HL-60/S4 (cell line): ENCODE results near the gene MAPK8IP3.

ENCODE experiments used
- in situ Hi-C: fragments of 300-500 bp; cut with MboI; formaldehyde crosslinking; loops from 2 replicates; pipeline ENCODE4 v1.14.3; 2022; ENCODE audit warnings: low sequenced_read_pairs

MAPK8IP3 gene, protein sequence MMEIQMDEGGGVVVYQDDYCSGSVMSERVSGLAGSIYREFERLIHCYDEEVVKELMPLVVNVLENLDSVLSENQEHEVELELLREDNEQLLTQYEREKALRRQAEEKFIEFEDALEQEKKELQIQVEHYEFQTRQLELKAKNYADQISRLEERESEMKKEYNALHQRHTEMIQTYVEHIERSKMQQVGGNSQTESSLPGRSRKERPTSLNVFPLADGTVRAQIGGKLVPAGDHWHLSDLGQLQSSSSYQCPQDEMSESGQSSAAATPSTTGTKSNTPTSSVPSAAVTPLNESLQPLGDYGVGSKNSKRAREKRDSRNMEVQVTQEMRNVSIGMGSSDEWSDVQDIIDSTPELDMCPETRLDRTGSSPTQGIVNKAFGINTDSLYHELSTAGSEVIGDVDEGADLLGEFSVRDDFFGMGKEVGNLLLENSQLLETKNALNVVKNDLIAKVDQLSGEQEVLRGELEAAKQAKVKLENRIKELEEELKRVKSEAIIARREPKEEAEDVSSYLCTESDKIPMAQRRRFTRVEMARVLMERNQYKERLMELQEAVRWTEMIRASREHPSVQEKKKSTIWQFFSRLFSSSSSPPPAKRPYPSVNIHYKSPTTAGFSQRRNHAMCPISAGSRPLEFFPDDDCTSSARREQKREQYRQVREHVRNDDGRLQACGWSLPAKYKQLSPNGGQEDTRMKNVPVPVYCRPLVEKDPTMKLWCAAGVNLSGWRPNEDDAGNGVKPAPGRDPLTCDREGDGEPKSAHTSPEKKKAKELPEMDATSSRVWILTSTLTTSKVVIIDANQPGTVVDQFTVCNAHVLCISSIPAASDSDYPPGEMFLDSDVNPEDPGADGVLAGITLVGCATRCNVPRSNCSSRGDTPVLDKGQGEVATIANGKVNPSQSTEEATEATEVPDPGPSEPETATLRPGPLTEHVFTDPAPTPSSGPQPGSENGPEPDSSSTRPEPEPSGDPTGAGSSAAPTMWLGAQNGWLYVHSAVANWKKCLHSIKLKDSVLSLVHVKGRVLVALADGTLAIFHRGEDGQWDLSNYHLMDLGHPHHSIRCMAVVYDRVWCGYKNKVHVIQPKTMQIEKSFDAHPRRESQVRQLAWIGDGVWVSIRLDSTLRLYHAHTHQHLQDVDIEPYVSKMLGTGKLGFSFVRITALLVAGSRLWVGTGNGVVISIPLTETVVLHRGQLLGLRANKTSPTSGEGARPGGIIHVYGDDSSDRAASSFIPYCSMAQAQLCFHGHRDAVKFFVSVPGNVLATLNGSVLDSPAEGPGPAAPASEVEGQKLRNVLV (N-terminal part only)

DNA sequence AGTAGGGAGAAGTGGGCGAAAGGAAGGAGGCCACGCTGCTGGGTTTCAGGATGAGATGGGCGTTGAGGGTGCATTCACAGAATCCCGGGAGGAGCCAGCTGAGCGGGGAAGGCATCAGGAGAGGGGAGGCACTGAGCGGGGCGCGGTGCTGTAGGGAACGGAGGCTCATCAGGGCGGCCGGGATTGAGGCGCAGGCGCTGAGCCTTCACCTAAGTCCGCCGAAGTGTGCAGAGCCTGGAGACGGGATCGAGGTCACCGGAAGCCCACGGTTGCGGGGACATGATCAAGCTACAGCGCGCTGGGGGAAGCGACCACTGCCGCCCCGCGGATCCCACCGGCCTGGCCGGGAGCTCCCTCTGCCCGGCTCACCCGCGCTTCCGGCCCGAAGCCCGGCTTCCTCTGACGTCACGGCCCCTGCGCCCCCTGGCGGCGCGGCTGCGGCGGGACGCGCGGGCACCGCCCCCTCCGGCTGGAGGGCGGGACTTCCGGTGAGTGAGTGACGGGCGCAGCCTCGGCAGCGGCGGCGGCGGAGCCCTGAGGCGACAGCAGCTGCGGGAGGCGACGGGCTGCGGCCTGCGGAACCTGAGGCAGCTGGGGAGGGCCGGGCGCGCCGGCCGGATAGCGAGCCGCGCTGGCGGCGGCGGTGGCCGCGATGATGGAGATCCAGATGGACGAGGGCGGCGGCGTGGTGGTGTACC lies at the start of gene MAPK8IP3:
TSS of gene MAPK8IP3 (plus strand) at position 508 of the 698 bp plus-strand sequence. CDS start at position 653, 145 bp downstream.
- in situ Hi-C loops = no loop called here

GRCh38 chr16:1656808-1657617 lies 49.0 kb upstream of the MAPK8IP3 start:
- in situ Hi-C loops = no loop called here

- in situ Hi-C loops = no loop called here
Measured at GRCh38 chr16:1657841-1658240, 48.2 kb upstream of the MAPK8IP3 start.

GRCh38 chr16:1659031-1659430 lies 47.0 kb upstream of the MAPK8IP3 start:
- in situ Hi-C loops = no loop called here

DNA sequence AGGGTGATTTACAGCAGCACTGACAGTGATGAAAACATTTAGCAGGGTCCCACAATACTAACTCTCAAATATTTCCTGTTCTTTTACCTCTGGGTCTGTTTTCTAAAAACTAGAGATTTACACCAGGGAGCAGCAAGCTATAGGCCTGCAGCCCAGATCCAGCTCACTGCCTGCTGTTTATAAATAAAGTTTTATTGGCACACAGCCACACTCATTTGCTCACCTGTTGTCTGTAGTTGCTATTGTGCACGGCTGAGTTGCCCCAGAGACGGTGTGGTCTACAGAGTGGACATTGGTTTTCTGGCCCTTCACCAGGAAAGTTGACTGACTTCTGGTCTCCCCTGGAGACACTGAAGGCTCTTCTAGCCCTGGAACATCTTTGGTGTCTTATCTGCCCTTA lies 44.2 kb upstream of the MAPK8IP3 start:
- in situ Hi-C loops = no loop called here

DNA sequence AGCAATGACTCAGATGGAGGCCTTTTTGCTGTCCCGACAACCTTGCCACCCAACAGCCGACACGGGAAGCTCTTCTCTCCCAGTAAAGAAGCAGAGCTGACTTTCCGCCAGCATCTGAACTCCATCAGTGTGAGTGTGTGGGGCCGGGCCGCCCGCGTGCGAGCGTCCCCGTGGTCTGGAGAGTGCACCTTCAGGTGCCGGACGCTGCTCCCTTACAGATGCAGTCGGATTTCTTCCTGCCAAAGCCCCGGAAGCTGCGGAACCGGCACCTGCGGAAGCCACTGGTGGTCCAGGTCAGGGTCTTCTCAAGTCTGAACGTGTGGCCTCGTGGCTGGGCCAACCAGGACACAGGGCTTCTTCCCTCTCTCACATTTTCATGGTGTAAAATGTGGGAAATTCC lies 43.5 kb upstream of the MAPK8IP3 start:
- in situ Hi-C loops = no loop called here

GRCh38 chr16:1665829-1666228 lies 40.2 kb upstream of the MAPK8IP3 start:
- in situ Hi-C loops = no loop called here

- in situ Hi-C loops = no loop called here
Measured at GRCh38 chr16:1666316-1666715, 39.7 kb upstream of the MAPK8IP3 start.

- in situ Hi-C loops = no loop called here
Measured at GRCh38 chr16:1667271-1667670, 38.7 kb upstream of the MAPK8IP3 start.

GRCh38 chr16:1667916-1668315 lies 38.1 kb upstream of the MAPK8IP3 start:
- in situ Hi-C loops = no loop called here

DNA sequence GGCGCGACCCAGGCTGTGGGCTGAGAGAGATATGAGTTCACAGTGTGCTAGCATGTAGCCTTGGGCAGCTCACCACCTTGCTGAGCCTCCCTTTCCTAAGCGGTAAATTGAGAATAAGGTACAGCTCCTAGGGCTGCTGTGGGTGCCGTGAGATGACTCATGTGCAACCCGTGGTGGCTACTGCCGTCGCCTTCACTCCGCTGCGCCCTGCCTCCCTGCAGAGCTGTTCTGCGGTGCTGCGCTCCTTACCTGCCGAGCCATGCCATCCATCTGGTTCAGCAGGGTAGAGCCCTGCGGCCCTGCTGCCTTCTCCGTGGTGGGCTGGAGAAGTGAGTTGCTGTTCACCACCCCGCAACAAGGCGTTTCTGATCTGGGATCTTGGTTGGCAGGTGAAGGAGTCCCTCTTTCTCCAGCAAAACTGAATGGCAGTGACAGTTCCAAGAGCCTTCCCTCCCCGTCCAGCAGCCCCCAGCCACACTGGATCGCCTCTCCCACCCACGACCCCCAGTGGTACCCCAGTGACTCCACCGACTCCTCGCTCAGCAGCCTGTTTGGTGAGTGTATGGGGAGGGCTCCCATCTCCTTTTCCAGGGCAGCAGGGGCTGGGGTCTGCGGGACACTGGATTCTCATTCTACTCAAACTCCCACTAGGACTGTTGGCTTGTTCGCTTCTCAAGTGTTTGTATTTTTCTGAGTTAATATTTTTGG lies 37.2 kb upstream of the MAPK8IP3 start:
- in situ Hi-C loops = no loop called here

DNA sequence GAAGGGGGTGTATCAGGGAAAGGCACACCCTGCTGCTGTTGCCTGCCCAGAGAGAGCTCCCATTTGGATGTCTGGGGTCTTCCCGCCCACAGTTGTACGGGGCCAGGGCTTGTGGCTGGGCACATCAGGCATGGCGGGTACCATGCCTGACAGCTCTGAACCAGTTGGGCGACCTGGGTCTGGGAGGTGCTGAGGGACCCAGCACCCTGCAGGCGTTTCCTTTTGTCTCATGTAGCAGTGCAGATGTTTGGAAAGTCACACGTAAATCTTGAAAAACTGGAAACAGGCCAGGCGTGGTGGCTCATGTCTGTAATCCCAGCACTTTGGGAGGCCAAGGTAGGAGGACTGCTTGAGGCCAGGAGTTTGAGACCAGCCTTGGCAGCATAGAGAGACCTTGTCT lies 36.3 kb upstream of the MAPK8IP3 start:
- in situ Hi-C loops = no loop called here

- in situ Hi-C loops = no loop called here
Measured at GRCh38 chr16:1670371-1670770, 35.6 kb upstream of the MAPK8IP3 start.

DNA sequence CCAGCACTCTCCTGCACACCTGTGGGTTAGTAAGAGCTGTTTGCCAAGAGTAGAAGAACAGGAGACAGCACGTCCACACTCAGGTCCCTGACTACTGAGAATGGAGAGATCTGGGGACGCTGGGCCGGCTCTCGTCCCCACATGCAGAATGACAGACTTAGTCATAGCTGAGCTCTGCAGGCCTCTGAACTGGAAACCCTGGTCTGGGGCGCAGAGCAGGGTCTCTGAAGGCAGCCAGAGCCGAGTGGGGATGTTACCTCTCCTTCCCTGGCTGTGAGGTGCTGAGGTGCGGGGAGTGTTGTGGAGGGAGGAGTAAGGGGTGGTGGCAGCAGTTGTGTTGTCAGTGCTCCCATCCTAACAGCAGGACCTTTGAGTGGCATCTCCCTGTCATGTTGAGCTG lies 35.1 kb upstream of the MAPK8IP3 start:
- in situ Hi-C loops = no loop called here

- in situ Hi-C loops = no loop called here
Measured at GRCh38 chr16:1673424-1674151, 32.4 kb upstream of the MAPK8IP3 start.

DNA sequence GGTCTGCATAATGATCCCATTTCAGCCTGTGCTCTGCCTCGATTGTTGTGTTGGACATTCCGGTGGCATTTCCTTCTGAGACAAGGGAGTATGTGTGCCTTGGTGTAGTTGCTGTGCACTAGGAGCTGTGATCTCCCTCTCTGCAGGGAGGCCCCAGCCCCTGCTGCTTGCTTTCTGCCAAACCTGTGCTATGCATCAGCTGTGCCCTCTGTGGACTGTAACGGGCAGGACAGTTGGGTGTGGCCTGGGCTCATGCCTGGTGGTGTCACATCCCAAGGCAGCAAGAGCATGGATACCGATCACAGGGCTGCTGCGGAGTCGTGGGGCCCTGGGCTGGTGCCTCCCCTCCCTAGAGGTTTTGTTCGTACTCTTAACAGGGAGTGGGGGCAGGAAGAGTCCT lies 31.7 kb upstream of the MAPK8IP3 start:
- in situ Hi-C loops = no loop called here

- in situ Hi-C loops = no loop called here
Measured at GRCh38 chr16:1674751-1675664, 31.0 kb upstream of the MAPK8IP3 start.
